22Rv1 (cell line): ENCODE results near the gene EXOSC3.

ENCODE experiments used
- CTCF ChIP-seq: fragments of 450-650 bp; IDR thresholded peaks from 2 replicates; pipeline ENCODE4 v1.5.1; 2017; ENCODE audit warnings: mild to moderate bottlenecking
- ZFX ChIP-seq: fragments of 450-650 bp; IDR thresholded peaks from 2 replicates; pipeline ENCODE4 v1.6.1; 2017; ENCODE audit warnings: antibody characterized with exemption, borderline replicate concordance

- TF ChIP-seq CTCF (no peak), ZFX (no peak)
Observed at GRCh38 chr9:37749129-37749528, 35.7 kb downstream of the EXOSC3 start.
